ENCODE measurements around the gene EPHA2.

DNA sequence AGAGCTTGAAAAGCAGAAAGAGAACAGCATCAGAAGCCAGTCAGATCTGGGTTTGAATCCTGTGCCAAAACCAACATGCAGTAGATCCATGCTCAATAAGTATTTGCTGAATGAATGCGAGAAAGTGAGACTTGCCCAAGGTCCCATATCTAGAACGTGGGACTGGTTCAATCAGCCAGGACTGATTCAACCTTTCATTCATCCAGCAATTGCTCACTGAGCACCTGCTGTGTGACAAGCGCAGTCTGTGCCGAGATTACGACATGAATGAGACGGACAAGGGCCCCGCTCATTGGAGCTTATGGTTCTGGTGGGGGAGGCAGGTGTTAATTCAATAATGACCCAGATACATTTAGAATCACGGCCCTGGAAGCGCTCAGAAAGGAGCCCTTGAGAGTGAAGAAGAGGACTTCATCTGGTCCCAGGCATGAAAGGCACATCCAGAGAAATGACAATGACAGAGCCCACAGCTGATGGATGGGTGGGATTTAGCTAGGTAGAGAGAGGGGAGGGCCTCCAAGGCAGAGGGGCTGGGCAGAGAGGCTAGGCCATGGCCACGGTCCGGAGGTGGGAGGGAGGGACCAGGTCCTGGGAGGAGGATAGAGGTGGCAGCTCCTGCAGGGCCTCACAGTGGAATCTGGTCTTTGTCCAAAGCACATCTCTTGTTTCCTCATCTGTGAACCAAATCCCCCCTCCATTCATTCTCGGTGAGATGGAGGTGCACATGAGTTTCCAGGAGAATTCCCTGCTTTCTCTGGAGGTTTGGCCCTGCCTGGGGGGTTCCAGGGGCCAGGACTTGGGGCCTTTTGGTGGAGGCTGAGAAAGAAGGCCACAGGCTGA is 78.2 kb downstream of the EPHA2 start:
- TF ChIP-seq, protein P1, sequence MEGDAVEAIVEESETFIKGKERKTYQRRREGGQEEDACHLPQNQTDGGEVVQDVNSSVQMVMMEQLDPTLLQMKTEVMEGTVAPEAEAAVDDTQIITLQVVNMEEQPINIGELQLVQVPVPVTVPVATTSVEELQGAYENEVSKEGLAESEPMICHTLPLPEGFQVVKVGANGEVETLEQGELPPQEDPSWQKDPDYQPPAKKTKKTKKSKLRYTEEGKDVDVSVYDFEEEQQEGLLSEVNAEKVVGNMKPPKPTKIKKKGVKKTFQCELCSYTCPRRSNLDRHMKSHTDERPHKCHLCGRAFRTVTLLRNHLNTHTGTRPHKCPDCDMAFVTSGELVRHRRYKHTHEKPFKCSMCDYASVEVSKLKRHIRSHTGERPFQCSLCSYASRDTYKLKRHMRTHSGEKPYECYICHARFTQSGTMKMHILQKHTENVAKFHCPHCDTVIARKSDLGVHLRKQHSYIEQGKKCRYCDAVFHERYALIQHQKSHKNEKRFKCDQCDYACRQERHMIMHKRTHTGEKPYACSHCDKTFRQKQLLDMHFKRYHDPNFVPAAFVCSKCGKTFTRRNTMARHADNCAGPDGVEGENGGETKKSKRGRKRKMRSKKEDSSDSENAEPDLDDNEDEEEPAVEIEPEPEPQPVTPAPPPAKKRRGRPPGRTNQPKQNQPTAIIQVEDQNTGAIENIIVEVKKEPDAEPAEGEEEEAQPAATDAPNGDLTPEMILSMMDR (IDR thresholded peaks at IDR 0.05): no peak
- TF ChIP-seq ZFX (IDR thresholded peaks at IDR 0.05; ENCODE audit: borderline replicate concordance): no peak
